K562 (cell line): ENCODE data around the gene PLCG2. TPM values are rescaled to one million over a fixed set of nuclear protein-coding genes. Genes with fewer than 3 reads are reported as not detected.

Source experiments
- ATF1 ChIP-seq, 2 experiments: fragments of 450-650 bp in 1 of 2; IDR thresholded peaks; 2 replicates each; pipeline ENCODE4 v1.6.1; 2016; ENCODE audit warnings: missing compliant biosample characterization in 1 of 2, missing genetic modification characterization in 1 of 2
- CGGBP1 ChIP-seq: fragments of 250-450 bp; sonication (Bioruptor Pico); IDR thresholded peaks from 2 replicates; pipeline ENCODE4 v1.9.0; 2021; ENCODE audit warnings: mild to moderate bottlenecking
- CHCHD3 ChIP-seq: fragments of 250-450 bp; sonication (Bioruptor Pico); IDR thresholded peaks from 2 replicates; pipeline ENCODE4 v2.1.2; 2022; ENCODE audit warnings: mild to moderate bottlenecking
- CTCF ChIP-seq, 3 experiments: IDR thresholded peaks in 2 of 3; conservative IDR thresholded peaks in 1 of 3; 2 replicates each; pipeline ENCODE4 v1.5.1; 2011 to 2012; ENCODE audit warnings: low read length in 3 of 3, mild to moderate bottlenecking in 3 of 3, control low read depth in 2 of 3, improper control_type of control experiment in 1 of 3, inconsistent platforms in 1 of 3, low read depth in 1 of 3, mixed read lengths in 1 of 3, moderate library complexity in 1 of 3; ENCODE audit not compliant: insufficient read depth in 2 of 3
- ERF ChIP-seq: fragments of 450-650 bp; formaldehyde crosslinking; IDR thresholded peaks from 2 replicates; pipeline ENCODE4 v1.4.0; 2020; ENCODE audit warnings: mild to moderate bottlenecking, mixed read lengths
- FOSL1 ChIP-seq: fragments of 200-800 bp; sonication (Bioruptor generic); conservative IDR thresholded peaks from 2 replicates; pipeline ENCODE4 v1.6.1; 2016; ENCODE audit warnings: missing genetic modification characterization, missing compliant biosample characterization
- FOXJ3 ChIP-seq: sonication (generic); formaldehyde crosslinking; IDR thresholded peaks from 2 replicates; pipeline ENCODE4 v1.4.0; 2020; ENCODE audit warnings: mild to moderate bottlenecking, missing genetic modification reagents
- FOXO4 ChIP-seq: fragments of 450-650 bp; formaldehyde crosslinking; IDR thresholded peaks from 2 replicates; pipeline ENCODE4 v1.4.0; 2020; ENCODE audit warnings: mild to moderate bottlenecking, moderate library complexity
- KLF16 ChIP-seq: IDR thresholded peaks from 2 replicates; pipeline ENCODE4 v1.6.1; 2016; ENCODE audit warnings: antibody characterized with exemption
- NFXL1 ChIP-seq: fragments of 450-650 bp; formaldehyde crosslinking; IDR thresholded peaks from 2 replicates; pipeline ENCODE4 v1.4.0; 2021; ENCODE audit warnings: mild to moderate bottlenecking
- PREB ChIP-seq: sonication (generic); formaldehyde crosslinking; IDR thresholded peaks from 2 replicates; pipeline ENCODE4 v1.8.1; 2023; ENCODE audit warnings: mild to moderate bottlenecking, missing genetic modification reagents
- SRSF1 ChIP-seq: fragments of 200-400 bp; formaldehyde crosslinking; IDR thresholded peaks from 2 replicates; pipeline ENCODE4 v1.6.1; 2017; ENCODE audit warnings: mild to moderate bottlenecking, low read depth, low read length, moderate library complexity
- SRSF9 ChIP-seq: fragments of 200-400 bp; formaldehyde crosslinking; IDR thresholded peaks from 2 replicates; pipeline ENCODE4 v1.6.1; 2017; ENCODE audit warnings: low read depth, low read length, borderline replicate concordance
- USF2 ChIP-seq: sonication (generic); formaldehyde crosslinking; IDR thresholded peaks from 2 replicates; pipeline ENCODE4 v1.5.0; 2020; ENCODE audit warnings: missing genetic modification reagents
- ZFP30 ChIP-seq: fragments of 250-450 bp; sonication (Bioruptor Pico); IDR thresholded peaks from 2 replicates; pipeline ENCODE4 v1.8.0; 2022; ENCODE audit warnings: moderate library complexity, mild to moderate bottlenecking, inconsistent platforms, borderline replicate concordance
- ZNF143 ChIP-seq: sonication (generic); formaldehyde crosslinking; IDR thresholded peaks from 2 replicates; pipeline ENCODE4 v1.9.0; 2022; ENCODE audit warnings: mild to moderate bottlenecking, missing genetic modification reagents
- ZNF609 ChIP-seq: sonication (generic); formaldehyde crosslinking; IDR thresholded peaks from 2 replicates; pipeline ENCODE4 v1.8.1; 2023; ENCODE audit warnings: missing genetic modification reagents, mild to moderate bottlenecking, borderline replicate concordance
- polyA plus RNA-seq, 8 experiments: library from polyadenylated mRNA; depleted of rRNA in 4 of 8; stranded (reverse) in 5 of 8; unstranded in 3 of 8; fragments of >200 nt; fragmentation: Nextera tagmentation in 2 of 8; fragmentation: Illumina TruSeq in 1 of 8; extraction: Ambion mirVana in 2 of 8; extraction: Trizol in 1 of 8; gene quantifications; 2 replicates each; pipeline versions ENCODE4 v1.2.1 to v1.2.3, GENCODE V29; 2011 to 2014; ENCODE audit warnings: inconsistent platforms in 1 of 8, missing spikeins in 1 of 8
- total RNA-seq, 7 experiments: library from RNA; depleted of rRNA in 6 of 7; stranded (reverse); fragments of >200 nt in 6 of 7; fragmentation: Illumina TruSeq in 2 of 7; extraction: Trizol in 2 of 7; gene quantifications; 2 replicates each; pipeline versions ENCODE4 v1.2.1 to v1.2.3, GENCODE V29; 2011 to 2021; ENCODE audit warnings: low replicate concordance in 1 of 7

PLCG2 gene
- total and polyA plus RNA-seq, 9 of the 15 experiments (the other 6 are each of a cell fraction or from before 2014, with no cell fraction given), result 0.94 to 7.1 (median 3.1) TPM

GRCh38 chr16:81737885-81738536 lies 41.1 kb upstream of the PLCG2 start (continued):
- TF ChIP-seq PREB (CRISPR knock-in tag) (no peak), FOXO4 (CRISPR knock-in tag) (no peak), CHCHD3 (CRISPR knock-in tag) (no peak), SRSF9 (no peak), FOSL1 (tag) (no peak), ERF (CRISPR knock-in tag) (0 out of 2 replicates have a peak, but pooled peaks have one; percentile 47), FOXJ3 (CRISPR knock-in tag) (no peak), CGGBP1 (no peak), ZFP30 (CRISPR knock-in tag) (no peak), ZNF143 (no peak), SRSF1 (no peak), USF2 (no peak), NFXL1 (CRISPR knock-in tag) (no peak), KLF16 (peak; percentile 51; the same call in 1 of the 2 replicates), ATF1 (CRISPR knock-in tag; IDR thresholded peaks at IDR 0.05) (no peak), ATF1 (tag; IDR thresholded peaks at IDR 0.05) (peak; percentile 70), CTCF (IDR thresholded peaks at IDR 0.05 in 2 of 3, conservative IDR thresholded peaks at IDR 0.05 in 1 of 3; ENCODE audit: insufficient read depth in 2 of 3, low read depth in 1 of 3, low read length in 3 of 3) (peak; percentile 94 to 97 (median 96)), ZNF609 (CRISPR knock-in tag) (no peak)
